CD14-positive monocyte (primary cell): Measurements from ENCODE around the gene TCP10L. TPM values are rescaled to one million over a fixed set of nuclear protein-coding genes. Genes with fewer than 3 reads are reported as not detected.

Source experiments
- DNase-seq, 3 donors: peaks; one replicate each; pipeline ENCODE4 v3.0.0-alpha.2; 2011 to 2022
- H2AFZ ChIP-seq: 2 replicates; pipeline ENCODE4 v1.6.0; 2012; ENCODE audit warnings: mild to moderate bottlenecking, low read depth, low read length, inconsistent platforms; ENCODE audit not compliant: insufficient read depth, poor library complexity, severe bottlenecking
- H3K27ac ChIP-seq, 2 donors: 1 replicate in 1 of 2; 2 replicates in 1 of 2; pipeline ENCODE4 v1.5.1; 2012 to 2013; ENCODE audit warnings: low read length in 2 of 2, control low read depth in 1 of 2, inconsistent platforms in 1 of 2, low read depth in 1 of 2, mild to moderate bottlenecking in 1 of 2
- H3K27me3 ChIP-seq, 2 donors: one replicate each; pipeline versions ENCODE4 v1.6.0 to v1.6.1; 2011 to 2013; ENCODE audit warnings: low read length in 2 of 2; ENCODE audit not compliant: control insufficient read depth in 2 of 2, insufficient read depth in 2 of 2
- H3K36me3 ChIP-seq, 2 donors: replicated peaks in 1 of 2; 1 replicate in 1 of 2; 2 replicates in 1 of 2; pipeline versions ENCODE4 v1.5.1 to v1.6.1; 2012 to 2013; ENCODE audit warnings: low read length in 2 of 2, control low read depth in 1 of 2, inconsistent platforms in 1 of 2, mild to moderate bottlenecking in 1 of 2; ENCODE audit not compliant: insufficient read depth in 2 of 2, control insufficient read depth in 1 of 2
- H3K4me1 ChIP-seq, 2 donors: 1 replicate in 1 of 2; 2 replicates in 1 of 2; pipeline versions ENCODE4 v1.5.1 to v1.6.1; 2012 to 2013; ENCODE audit warnings: low read length in 2 of 2, control low read depth in 1 of 2, inconsistent platforms in 1 of 2, mild to moderate bottlenecking in 1 of 2, moderate library complexity in 1 of 2; ENCODE audit not compliant: insufficient read depth in 2 of 2, control insufficient read depth in 1 of 2
- H3K4me2 ChIP-seq: replicated peaks from 2 replicates; pipeline ENCODE3; 2012; ENCODE audit warnings: low read length, moderate library complexity, mild to moderate bottlenecking; ENCODE audit not compliant: poor library complexity, severe bottlenecking; ENCODE audit errors: extremely low read depth
- H3K4me3 ChIP-seq, 3 experiments: fragments of 200-600 bp in 1 of 3; sonication (generic) in 1 of 3; replicated peaks in 1 of 3; 1 replicate in 2 of 3; 2 replicates in 1 of 3; pipeline ENCODE4 v1.5.1; 2011 to 2013; ENCODE audit warnings: low read length in 3 of 3, mild to moderate bottlenecking in 3 of 3, control low read depth in 2 of 3, low read depth in 2 of 3, inconsistent platforms in 1 of 3, moderate library complexity in 1 of 3
- H3K79me2 ChIP-seq: 2 replicates; pipeline ENCODE4 v1.6.0; 2012; ENCODE audit warnings: mild to moderate bottlenecking, control low read depth, inconsistent platforms, low read length, moderate library complexity; ENCODE audit not compliant: insufficient read depth
- H3K9ac ChIP-seq: 2 replicates; pipeline ENCODE4 v1.6.0; 2017; ENCODE audit warnings: low read length, mild to moderate bottlenecking; ENCODE audit not compliant: insufficient read depth, poor library complexity, severe bottlenecking
- H3K9me3 ChIP-seq, 2 donors: replicated peaks in 1 of 2; 1 replicate in 1 of 2; 2 replicates in 1 of 2; pipeline versions ENCODE4 v1.5.1 to v1.6.1; 2012 to 2013; ENCODE audit warnings: low read length in 2 of 2, control low read depth in 1 of 2; ENCODE audit not compliant: control insufficient read depth in 1 of 2, insufficient read depth in 1 of 2
- H4K20me1 ChIP-seq: 2 replicates; pipeline ENCODE4 v1.6.0; 2012; ENCODE audit warnings: mild to moderate bottlenecking, low read length, control low read depth, moderate library complexity; ENCODE audit not compliant: insufficient read depth
- H3K27ac Mint-ChIP-seq, 7 donors: one replicate each; pipeline ENCODE4 v1.8.0; 2020; ENCODE audit warnings: mild to moderate bottlenecking in 7 of 7, mixed read lengths in 7 of 7, moderate library complexity in 6 of 7, inconsistent platforms in 2 of 7
- H3K27me3 Mint-ChIP-seq, 3 donors: one replicate each; pipeline ENCODE4 v1.8.0; 2021 to 2022; ENCODE audit warnings: low read depth in 3 of 3, mild to moderate bottlenecking in 3 of 3, mixed read lengths in 3 of 3, moderate library complexity in 3 of 3, inconsistent platforms in 1 of 3
- H3K36me3 Mint-ChIP-seq, 2 donors: one replicate each; pipeline ENCODE4 v1.8.0; 2020; ENCODE audit warnings: mixed read lengths in 2 of 2, inconsistent platforms in 1 of 2, mild to moderate bottlenecking in 1 of 2
- H3K4me1 Mint-ChIP-seq: one replicate; pipeline ENCODE4 v1.8.0; 2020; ENCODE audit warnings: mild to moderate bottlenecking, mixed read lengths
- H3K4me3 Mint-ChIP-seq, 2 donors: one replicate each; pipeline ENCODE4 v1.8.0; 2020; ENCODE audit warnings: mild to moderate bottlenecking in 2 of 2, mixed read lengths in 2 of 2, moderate library complexity in 1 of 2
- H3K9me3 Mint-ChIP-seq, 7 donors: one replicate each; pipeline ENCODE4 v1.8.0; 2020 to 2022; ENCODE audit warnings: mixed read lengths in 7 of 7, mild to moderate bottlenecking in 6 of 7, moderate library complexity in 6 of 7, inconsistent platforms in 2 of 7
- WGBS: methylation state at CpG from one replicate; pipeline ENCODE4 v1.1.5; 2013; ENCODE audit warnings: missing lambda C conversion rate; ENCODE audit not compliant: insufficient coverage; 5-methylcytosine and 5-hydroxymethylcytosine counted together
- intact Hi-C, 2 donors: fragments of 100-400 bp; cut with micrococcal nuclease; formaldehyde crosslinking; loops; one replicate each; pipeline versions ENCODE4 v1.15.0 to v1.15.1; 2023
- polyA plus RNA-seq, 3 donors: library from polyadenylated mRNA; depleted of rRNA in 1 of 3; unstranded in 2 of 3; stranded (reverse) in 1 of 3; fragments of 300-500 nt in 2 of 3; fragments of >200 nt in 1 of 3; fragmentation: Illumina TruSeq in 2 of 3; gene quantifications; 1 replicate in 2 of 3; 2 replicates in 1 of 3; pipeline ENCODE4 v1.2.3, GENCODE V29; 2012 to 2021
- TF ChIP-seq, protein P1 (sequence below): fragments of 200-600 bp; IDR thresholded peaks from one replicate; pipeline ENCODE4 v1.8.0; 2022; ENCODE audit warnings: antibody characterized with exemption, mild to moderate bottlenecking

Gene TCP10L
- polyA plus RNA-seq, 3 donors = 0.07 to 0.41 (median 0.12) TPM

DNA sequence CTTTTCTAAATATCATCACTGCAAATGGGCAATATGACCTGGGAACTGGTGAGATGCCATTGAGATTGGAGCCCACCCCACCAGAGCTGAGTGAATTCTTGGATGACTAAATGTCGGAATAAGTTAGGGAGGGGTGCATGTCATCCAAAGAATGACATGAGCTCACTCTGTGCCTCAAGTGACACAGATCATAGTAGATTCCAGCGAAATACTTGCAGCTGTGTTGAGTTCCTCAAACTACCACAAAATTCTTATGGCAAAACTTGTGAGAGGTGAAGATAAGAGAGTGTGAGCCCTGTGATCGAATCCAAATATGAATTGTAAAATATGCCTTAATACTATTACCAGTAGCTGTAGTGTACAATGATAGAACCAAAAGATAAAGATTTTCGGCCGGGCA is 2.3 kb upstream of the TCP10L start:
- Histone ChIP-seq H3K27me3 (no peaks in the 10 kb centered on the region), H3K36me3 (no peaks in the 10 kb centered on the region), H3K9ac (no peak overlapping the region), H4K20me1 (no peaks in the 10 kb centered on the region), H3K79me2 (no peaks in the 10 kb centered on the region), H2AFZ (no peak overlapping the region), H3K4me3 (no peak overlapping the region), H3K4me2 (no peak overlapping the region), H3K4me1 (no peaks in the 10 kb centered on the region), H3K9me3 (no peaks in the 10 kb centered on the region), H3K27ac (no peak overlapping the region)
- no peak for DNase-seq
- TF ChIP-seq, protein P1, sequence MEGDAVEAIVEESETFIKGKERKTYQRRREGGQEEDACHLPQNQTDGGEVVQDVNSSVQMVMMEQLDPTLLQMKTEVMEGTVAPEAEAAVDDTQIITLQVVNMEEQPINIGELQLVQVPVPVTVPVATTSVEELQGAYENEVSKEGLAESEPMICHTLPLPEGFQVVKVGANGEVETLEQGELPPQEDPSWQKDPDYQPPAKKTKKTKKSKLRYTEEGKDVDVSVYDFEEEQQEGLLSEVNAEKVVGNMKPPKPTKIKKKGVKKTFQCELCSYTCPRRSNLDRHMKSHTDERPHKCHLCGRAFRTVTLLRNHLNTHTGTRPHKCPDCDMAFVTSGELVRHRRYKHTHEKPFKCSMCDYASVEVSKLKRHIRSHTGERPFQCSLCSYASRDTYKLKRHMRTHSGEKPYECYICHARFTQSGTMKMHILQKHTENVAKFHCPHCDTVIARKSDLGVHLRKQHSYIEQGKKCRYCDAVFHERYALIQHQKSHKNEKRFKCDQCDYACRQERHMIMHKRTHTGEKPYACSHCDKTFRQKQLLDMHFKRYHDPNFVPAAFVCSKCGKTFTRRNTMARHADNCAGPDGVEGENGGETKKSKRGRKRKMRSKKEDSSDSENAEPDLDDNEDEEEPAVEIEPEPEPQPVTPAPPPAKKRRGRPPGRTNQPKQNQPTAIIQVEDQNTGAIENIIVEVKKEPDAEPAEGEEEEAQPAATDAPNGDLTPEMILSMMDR = no peak
- no peaks in the 10 kb centered on the region for H3K4me1 Mint-ChIP-seq
- H3K27ac Mint-ChIP-seq = no peak overlapping the region
- no peaks in the 10 kb centered on the region for H3K36me3 Mint-ChIP-seq
- no CpG with 5 or more reads among the region's 5 CpGs for WGBS
- H3K9me3 Mint-ChIP-seq = no peaks in the 10 kb centered on the region
- intact Hi-C loops = no loop called here
- no peak overlapping the region for H3K4me3 Mint-ChIP-seq
- H3K27me3 Mint-ChIP-seq = peaks cover 0 to 1% (median 0%) of the 10 kb centered on the region in 3 donors

DNA sequence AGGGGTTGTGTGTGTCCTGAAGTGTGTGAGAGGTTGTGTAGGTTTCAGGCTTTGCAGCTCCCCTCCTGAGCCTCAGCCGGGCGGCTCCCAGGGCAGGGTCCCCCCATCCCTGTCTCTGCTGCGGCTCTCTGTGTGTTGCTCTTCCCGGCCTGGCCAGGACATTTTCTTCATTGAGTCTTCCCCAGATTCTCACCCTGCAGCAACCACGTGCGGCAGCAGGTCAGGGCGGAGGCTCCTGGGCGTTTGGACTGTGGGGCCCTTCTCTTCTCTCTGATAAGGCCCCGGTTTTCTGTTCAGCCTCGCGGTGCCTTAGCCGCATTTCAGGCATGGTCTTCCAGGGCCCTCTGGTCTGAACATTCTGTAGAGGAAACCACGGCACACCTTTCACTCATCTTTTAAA is 1.8 kb upstream of the TCP10L start:
- no peaks in the 10 kb centered on the region for H3K9me3 Mint-ChIP-seq
- Histone ChIP-seq H2AFZ (no peak overlapping the region), H3K9me3 (no peaks in the 10 kb centered on the region), H3K36me3 (no peaks in the 10 kb centered on the region), H3K4me2 (no peak overlapping the region), H3K4me3 (no peak overlapping the region), H3K27ac (no peak overlapping the region), H3K9ac (no peak overlapping the region), H3K27me3 (no peaks in the 10 kb centered on the region), H4K20me1 (no peaks in the 10 kb centered on the region), H3K79me2 (no peaks in the 10 kb centered on the region), H3K4me1 (no peaks in the 10 kb centered on the region)
- H3K36me3 Mint-ChIP-seq = no peaks in the 10 kb centered on the region
- H3K4me3 Mint-ChIP-seq = no peak overlapping the region
- peaks cover 0 to 1% (median 1%) of the 10 kb centered on the region in 3 donors for H3K27me3 Mint-ChIP-seq
- no peak overlapping the region for H3K27ac Mint-ChIP-seq
- intact Hi-C loops = no loop called here
- H3K4me1 Mint-ChIP-seq = no peaks in the 10 kb centered on the region
- DNase-seq = no peak
- TF ChIP-seq, protein P1 = no peak
- 93% methylated on average over 9 of the region's 13 CpGs for WGBS
